ENCODE results near the gene CCDC167.

CCDC167 gene

DNA sequence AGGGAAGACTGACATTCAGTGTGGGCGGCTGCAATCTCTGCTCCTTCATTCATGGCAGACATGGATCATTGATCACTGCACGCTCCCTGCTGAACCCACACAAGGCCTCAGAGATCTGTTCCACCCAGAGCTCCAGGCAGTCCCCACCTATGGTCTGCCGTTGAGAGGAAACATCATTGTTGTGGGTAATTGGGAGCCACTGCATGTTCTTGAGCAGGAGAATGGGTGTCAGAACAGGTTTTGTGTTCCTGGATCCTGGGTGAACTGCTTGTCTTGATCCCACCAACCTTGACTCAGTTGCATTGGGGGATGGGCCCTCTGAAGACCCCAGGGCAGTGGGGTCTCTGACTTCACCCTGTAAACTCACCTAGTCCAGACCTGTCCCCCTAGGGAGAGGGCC is 23.1 kb upstream of the CCDC167 start:
- TF ChIP-seq ZNF274 (IDR thresholded peaks at IDR 0.05; ENCODE audit: low read depth, low read length): no peak

DNA sequence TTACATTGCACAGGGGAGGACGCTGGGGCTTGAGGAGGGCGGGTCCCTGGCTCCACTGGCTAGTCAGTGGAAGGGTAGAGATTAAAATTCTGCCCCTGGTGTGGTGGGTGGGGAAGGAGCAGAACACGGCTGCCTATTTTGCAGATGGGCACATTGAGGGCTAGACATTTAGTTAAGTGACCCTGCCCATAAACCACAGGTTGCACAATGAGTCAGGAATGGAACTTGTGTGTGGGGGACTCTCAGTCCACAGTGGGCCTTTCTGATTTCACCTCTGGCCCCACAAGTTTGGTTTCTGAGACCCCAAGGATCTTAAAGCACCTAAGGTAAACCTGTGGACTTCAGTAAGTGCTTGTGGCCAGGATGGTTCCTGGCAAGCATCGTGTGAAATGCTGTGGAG is 22.0 kb upstream of the CCDC167 start:
- H3K4me3 ChIP-seq (ENCODE audit: low read length): no peak overlapping the region
- TF ChIP-seq ZNF274 (IDR thresholded peaks at IDR 0.05; ENCODE audit: low read depth, low read length): no peak

More for the DNA sequence above, 23.1 kb upstream of the CCDC167 start:
- H3K4me3 ChIP-seq (ENCODE audit: low read length): no peak overlapping the region

DNA sequence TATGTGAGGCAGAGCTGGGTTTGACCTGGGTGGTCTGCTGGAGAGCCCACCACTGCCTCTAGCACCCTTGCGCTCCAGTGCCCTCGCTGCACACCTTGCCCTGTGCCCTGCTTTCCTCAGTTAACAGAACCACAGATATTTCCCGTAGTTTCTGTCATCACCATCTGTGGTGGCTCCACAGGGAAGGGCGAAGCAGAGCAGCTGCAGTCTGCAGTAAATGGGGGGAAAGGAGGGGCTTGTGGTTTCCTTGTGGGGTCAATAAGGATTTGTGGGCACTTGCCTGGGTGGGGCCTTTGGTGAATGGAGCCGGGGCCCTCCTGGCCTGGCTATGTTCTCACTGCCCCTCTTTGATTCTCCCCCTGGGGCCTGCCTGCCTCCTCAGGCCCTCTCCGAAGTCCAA is 21.2 kb upstream of the CCDC167 start:
- H3K4me3 ChIP-seq (ENCODE audit: low read length): no peak overlapping the region
- TF ChIP-seq ZNF274 (IDR thresholded peaks at IDR 0.05; ENCODE audit: low read depth, low read length): no peak

DNA sequence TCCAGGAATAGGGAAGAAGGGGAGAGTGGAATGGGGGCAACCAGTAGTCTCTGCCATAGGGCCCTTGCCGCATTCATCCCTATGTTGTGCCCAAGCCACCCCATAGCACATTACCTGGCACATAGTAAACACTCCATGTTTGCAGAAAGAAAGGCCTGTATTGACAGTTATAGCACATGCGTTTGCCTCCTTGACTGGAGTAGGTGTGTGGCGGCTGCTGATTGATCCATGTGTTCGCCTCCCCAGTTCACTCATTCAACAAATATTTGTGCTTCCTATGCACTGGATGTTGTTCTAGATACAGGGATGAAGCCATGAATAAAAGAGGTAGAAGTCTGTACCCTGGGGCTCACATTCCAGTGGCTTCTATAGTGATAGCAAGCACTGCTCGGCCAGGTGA is 19.8 kb upstream of the CCDC167 start:
- no peak overlapping the region for H3K4me3 ChIP-seq (ENCODE audit: low read length)
- no peak for TF ChIP-seq ZNF274 (IDR thresholded peaks at IDR 0.05; ENCODE audit: low read depth, low read length)

DNA sequence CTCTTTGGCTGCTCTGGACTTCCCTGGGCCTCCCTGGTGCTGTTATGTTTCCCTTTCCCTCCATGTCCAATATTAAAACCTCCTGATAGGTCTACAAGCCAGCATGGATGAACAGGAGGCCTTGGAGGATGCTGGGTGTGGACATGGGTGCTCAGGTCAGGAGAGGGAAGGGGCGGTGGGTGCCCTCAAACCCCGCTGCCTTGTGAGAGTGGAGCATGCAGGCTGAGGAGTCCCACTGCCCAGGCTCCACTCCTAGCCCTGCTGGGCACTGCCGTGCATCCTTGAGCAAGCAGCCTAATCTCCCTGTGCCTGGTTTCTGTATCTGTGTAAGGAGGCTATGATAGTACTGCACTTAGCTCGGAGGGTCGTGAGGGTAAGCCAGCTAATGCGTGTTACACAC is 18.4 kb upstream of the CCDC167 start:
- no peak overlapping the region for H3K4me3 ChIP-seq (ENCODE audit: low read length)
- no peak for TF ChIP-seq ZNF274 (IDR thresholded peaks at IDR 0.05; ENCODE audit: low read depth, low read length)

DNA sequence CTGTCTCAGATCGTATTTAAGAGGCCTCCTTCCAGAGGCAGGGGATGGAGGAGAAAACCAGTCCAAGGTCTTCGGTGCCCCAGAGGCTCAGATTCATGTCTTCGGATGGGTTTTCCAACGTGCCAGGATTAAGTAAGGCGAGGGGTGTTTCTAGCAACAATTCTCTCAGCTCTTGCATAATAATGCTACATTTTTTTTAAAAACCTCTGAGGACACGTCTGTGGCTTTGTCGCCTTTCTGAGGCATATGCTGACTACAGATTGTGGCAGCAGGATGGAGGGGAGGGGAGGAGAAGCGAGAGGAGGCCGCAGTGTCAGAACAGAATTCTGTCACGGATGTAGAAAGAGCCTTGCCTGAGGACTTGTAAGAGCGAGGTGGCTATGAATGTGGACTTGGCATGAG is 17.7 kb upstream of the CCDC167 start:
- TF ChIP-seq ZNF274 (IDR thresholded peaks at IDR 0.05; ENCODE audit: low read depth, low read length): no peak
- no peak overlapping the region; the same call in 1 of the 2 replicates for H3K4me3 ChIP-seq (ENCODE audit: low read length)

DNA sequence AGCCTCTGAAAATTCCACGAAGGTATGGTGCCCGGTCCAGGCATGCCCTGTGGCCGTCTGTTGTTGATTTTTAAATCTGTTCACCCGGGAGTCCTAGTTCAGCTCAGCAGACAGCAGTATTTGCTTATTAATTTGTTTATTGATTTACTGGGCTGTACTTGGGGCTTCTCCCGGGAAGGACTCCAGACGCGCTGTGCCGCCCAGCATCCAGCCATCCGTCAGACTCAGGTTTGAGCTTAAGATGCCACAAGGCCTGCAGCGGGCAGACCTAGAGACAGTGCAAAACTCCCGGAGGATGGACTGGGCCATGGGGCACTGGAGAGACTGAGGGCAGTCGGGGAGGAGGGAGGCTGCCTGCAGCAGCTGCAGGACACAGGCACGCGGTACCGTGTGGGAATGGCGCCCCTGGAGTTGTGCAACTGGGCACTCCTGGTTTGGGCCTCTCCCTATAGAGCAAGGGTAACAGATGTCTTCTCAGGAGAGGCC is 17.3 kb upstream of the CCDC167 start:
- TF ChIP-seq ZNF274 (IDR thresholded peaks at IDR 0.05; ENCODE audit: low read depth, low read length): no peak
- no peak overlapping the region; the same call in 1 of the 2 replicates for H3K4me3 ChIP-seq (ENCODE audit: low read length)

DNA sequence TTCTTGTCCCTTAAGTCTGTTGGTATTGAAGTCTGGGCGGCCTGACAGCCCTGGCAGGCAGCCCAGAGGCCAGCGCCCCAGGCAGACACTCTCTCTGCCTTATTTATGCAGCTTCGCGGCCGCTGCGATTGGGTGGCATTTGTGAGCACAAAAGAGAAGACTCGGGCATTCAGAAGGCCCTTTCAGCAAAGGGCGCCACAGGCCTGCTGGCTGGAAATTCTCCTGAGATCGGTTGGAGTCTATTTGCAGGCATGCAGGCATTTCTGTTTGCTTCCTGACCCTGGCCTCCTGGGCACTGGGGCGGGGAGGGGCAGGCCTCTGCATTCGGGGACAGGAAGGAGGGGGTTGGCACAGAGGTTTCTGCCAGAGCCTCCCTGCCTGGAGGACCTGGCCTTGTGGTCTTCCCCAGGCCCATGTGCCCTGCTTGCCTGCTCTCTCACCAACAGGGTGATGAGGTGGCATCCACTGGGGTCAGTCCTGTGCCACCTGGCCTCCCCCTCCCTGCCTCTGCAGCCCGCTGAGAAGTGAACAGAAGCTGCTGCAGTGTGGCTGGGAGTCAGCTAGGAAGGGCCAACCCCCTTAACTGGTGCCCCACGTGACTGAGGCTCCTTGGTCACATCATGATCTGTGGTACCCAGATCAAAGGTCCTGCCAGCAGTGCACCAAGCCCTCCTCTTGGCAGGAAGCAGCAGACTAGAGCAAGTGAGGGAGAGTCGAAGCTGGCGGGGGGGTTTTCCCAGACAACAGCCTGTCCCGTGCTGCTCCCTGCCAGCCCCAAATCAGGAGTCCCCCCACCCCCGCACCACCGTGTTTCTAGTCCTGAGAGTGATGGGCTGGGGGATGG is 16.6 kb upstream of the CCDC167 start:
- TF ChIP-seq ZNF274 (IDR thresholded peaks at IDR 0.05; ENCODE audit: low read depth, low read length): no peak
- no peak overlapping the region; the same call in 1 of the 2 replicates for H3K4me3 ChIP-seq (ENCODE audit: low read length)

DNA sequence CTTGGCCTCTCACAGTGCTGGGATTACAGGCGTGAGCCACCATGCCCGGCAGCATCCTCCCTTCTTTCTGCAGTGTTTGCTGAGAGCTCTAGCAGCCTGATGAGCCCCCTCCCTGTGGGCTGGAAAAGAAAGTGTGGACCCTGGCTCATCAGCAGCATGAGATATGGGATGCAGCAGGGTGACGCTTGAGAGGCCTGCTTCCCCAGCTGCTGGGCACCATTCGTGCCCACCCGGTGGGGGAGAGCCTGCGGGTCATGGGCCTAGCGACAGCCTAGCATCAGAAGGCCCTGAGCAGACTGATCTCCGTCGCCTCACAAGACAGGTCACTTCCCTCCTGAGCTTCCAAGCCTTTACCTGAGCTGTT is 16.0 kb upstream of the CCDC167 start:
- no peak for TF ChIP-seq ZNF274 (IDR thresholded peaks at IDR 0.05; ENCODE audit: low read depth, low read length)
- H3K4me3 ChIP-seq (ENCODE audit: low read length): no peak overlapping the region; the same call in 1 of the 2 replicates

DNA sequence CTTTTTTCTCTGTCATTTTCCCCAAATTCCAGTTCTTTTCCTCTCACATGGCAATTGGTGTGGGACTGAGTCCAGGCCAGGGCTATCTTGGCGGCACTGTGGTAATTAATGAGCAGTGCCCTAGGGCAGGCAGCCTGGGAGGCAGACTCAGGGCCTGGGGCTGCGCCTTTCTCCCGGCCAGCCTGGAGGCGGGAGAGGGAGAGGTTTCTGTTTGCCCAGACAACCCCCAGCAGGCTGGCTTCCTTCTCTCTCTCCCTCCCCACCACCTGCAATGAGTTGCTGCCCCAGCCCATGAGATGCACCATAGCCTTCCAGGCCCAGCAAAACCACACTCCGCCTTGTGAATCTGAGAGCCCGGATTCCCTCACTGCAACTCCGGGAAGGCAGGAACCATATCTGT is 15.1 kb upstream of the CCDC167 start:
- TF ChIP-seq ZNF274 (IDR thresholded peaks at IDR 0.05; ENCODE audit: low read depth, low read length): no peak

DNA sequence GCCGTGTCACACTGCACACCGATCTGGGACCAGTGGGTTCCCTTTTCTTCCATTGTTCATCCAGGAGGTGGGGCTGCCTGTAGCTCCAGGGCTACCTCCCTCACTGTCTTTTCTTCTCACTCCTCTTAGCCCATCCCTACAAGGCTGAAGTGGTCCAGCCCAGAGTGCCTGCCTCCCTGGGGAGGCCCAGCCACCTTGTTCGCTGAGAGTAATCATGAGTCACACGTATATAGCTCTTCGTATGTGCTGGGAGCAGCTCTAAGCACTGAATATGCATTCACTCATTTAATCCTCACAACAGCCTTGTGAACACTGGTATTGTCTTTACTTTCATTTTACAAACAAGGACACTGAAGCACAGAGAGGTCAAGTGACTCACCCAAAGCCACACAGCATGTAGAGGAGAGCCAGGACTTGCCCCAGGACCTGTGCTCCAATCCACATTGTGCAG is 14.7 kb upstream of the CCDC167 start:
- TF ChIP-seq ZNF274 (IDR thresholded peaks at IDR 0.05; ENCODE audit: low read depth, low read length): no peak
- H3K4me3 ChIP-seq (ENCODE audit: low read length): no peak overlapping the region

More for the DNA sequence above, 15.1 kb upstream of the CCDC167 start:
- H3K4me3 ChIP-seq (ENCODE audit: low read length): no peak overlapping the region

DNA sequence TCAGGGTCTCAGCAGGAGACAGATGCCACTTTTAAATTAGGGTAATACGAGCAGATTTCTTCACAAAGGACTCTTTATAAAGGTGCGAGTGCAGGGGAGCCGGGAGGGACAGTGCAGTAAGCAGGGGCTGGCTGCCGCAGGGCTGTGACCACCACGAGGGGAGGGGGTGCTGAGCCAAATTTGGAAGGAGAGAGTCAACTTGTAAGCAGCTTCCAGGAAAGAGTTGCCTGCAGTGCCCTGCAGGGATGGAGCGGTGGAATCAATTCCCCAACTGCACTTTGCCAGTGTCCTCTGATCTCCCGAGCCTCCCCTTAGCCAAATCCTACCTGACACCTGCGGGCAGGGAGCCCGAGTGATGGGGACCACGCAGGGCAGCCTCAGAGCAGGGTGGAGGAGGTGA is 13.9 kb upstream of the CCDC167 start:
- no peak overlapping the region for H3K4me3 ChIP-seq (ENCODE audit: low read length)
- no peak for TF ChIP-seq ZNF274 (IDR thresholded peaks at IDR 0.05; ENCODE audit: low read depth, low read length)

DNA sequence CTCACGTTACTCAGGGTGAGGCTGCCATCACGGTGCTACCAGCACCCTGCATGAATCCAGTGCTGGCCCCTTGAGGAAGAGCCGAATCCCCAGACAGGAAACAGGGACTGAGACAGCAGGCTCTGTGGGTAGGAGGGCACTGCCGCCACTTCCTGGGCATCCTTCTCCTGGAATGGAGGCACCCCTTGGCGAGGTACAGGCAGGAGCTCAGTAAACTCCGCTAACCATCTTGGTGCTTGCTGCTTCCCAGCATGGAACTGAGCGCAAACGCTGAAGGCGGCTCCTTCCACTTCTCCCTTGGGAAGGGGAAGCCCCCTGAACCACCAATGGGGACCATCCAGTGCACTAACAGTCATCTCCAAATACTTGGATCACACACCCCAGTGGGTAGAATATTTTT is 13.5 kb upstream of the CCDC167 start:
- no peak for TF ChIP-seq ZNF274 (IDR thresholded peaks at IDR 0.05; ENCODE audit: low read depth, low read length)
- no peak overlapping the region for H3K4me3 ChIP-seq (ENCODE audit: low read length)

DNA sequence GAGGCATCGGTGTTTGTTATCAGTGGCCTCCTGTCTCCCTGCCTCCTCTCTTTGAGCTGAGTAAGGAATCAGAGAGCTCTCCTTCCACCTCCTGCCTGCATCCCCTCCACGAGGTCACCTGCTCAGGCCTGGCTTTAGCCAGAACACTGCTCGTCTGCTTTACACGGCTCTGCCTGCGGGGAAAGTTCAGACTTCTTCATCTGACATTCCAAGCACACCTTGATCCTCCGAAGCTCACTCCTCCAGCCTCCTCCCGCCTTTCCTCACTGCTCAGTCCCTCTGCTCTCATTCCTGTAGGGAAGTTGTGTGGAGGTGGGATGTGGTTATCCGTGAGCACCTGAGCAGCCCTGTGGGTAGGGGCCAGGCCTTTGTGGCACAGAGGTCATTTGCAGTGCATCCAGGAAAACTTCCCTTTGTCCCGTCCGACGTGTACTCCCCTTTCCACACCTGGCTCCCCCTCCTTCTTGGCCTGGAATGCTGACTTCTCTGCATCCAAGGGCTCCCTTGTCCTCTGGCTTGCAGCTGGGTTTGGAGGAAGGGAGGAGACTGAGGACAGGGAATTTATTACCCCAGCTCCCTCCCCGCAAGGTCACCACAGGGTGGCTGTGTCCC is 12.8 kb upstream of the CCDC167 start:
- no peak overlapping the region for H3K4me3 ChIP-seq (ENCODE audit: low read length)

DNA sequence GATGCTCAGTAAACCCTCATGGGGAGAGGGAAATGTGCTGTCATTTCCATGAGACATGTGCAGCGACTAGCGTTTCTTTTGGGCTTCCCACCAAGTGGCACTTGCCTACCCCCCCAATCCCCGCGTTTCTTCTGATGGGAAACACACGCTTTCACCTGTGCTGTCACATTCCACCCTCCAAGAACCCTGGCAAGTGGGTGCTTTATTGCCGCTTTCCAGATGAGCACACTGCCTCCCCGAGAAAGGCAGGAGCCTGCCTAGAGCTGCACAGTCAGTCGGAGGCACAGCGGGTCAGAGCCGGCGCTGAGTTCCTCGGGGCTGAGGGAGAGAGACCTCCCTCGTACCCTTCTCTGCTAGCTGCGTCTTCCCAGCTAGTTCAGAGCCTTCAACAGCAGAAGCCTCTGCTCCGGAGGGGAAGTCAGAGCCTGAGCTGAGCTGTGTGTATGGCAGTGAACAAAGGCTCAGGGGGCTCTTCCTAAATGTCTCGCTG is 12.3 kb upstream of the CCDC167 start:
- no peak for TF ChIP-seq ZNF274 (IDR thresholded peaks at IDR 0.05; ENCODE audit: low read depth, low read length)
- H3K4me3 ChIP-seq (ENCODE audit: low read length): no peak overlapping the region

More for the DNA sequence above, 12.8 kb upstream of the CCDC167 start:
- TF ChIP-seq ZNF274 (IDR thresholded peaks at IDR 0.05; ENCODE audit: low read depth, low read length): no peak
